Fibroblast of villous mesenchyme (primary cell): ENCODE measurements around the gene NRP2. TPM values are rescaled to one million over a fixed set of nuclear protein-coding genes. Genes with fewer than 3 reads are reported as not detected.

Experiments used
- DNase-seq: peaks from one replicate; pipeline ENCODE4 v3.0.0-alpha.2; 2010; ENCODE audit warnings: low read depth
- H3K4me3 ChIP-seq: 2 replicates; pipeline ENCODE4 v1.5.1; 2011; ENCODE audit warnings: low read depth, mild to moderate bottlenecking, low read length
- CTCF ChIP-seq: IDR thresholded peaks from 2 replicates; pipeline ENCODE4 v1.5.1; 2012; ENCODE audit warnings: low read depth, mild to moderate bottlenecking, low read length; ENCODE audit not compliant: insufficient read depth
- total RNA-seq: library from RNA; depleted of rRNA; stranded (reverse); fragments of >200 nt; gene quantifications from 2 replicates; pipeline ENCODE4 v1.2.3, GENCODE V29; 2012

Gene NRP2
- total RNA-seq, 1 donor = 117 TPM

DNA sequence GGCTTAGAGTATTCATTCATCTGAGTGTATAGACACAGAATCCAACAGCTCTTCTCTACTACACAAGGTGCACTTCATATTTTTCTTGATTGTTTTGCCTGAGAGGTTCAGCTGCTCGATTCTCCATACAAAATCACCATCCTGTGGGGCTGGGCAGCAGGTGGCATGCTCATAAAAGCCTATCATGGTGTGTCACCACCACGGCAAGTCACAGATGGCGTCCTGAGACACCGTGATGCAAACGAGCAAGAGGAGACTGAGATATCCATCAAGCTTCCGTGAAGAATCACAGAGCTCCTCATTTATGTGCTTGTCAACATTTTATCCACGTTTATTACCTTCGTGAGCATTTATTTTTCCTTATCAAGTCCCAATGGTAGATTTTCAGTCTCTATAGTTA lies 22.4 kb upstream of the NRP2 start:
- no peak overlapping the region for H3K4me3 ChIP-seq
- no peak for DNase-seq
- no peak for TF ChIP-seq CTCF

- no peak overlapping the region for H3K4me3 ChIP-seq
- peak; percentile 83 for DNase-seq
- no peak for TF ChIP-seq CTCF
These were observed 21.7 kb upstream of the NRP2 start for GRCh38 chr2:205660521-205661124.

DNA sequence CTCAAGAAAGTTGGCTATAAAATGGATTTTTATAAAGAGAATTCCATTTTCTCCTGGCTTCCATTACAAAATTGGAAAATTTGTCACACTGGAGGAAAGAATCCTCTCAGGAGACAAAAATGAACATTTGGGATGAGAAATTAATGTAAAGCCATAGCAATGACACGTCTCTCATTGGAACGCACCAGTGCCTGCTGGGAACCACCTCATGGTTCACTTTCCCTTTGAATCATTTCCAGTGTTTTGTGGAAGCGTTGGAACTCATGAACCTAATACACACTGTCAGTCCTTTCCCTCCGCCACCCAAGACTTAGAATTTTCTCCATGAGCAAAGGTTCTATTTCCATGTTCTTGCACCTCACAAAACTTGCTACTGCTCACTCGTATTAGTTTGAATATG lies 21.0 kb upstream of the NRP2 start:
- no peak overlapping the region for H3K4me3 ChIP-seq
- no peak for TF ChIP-seq CTCF
- DNase-seq = no peak

DNA sequence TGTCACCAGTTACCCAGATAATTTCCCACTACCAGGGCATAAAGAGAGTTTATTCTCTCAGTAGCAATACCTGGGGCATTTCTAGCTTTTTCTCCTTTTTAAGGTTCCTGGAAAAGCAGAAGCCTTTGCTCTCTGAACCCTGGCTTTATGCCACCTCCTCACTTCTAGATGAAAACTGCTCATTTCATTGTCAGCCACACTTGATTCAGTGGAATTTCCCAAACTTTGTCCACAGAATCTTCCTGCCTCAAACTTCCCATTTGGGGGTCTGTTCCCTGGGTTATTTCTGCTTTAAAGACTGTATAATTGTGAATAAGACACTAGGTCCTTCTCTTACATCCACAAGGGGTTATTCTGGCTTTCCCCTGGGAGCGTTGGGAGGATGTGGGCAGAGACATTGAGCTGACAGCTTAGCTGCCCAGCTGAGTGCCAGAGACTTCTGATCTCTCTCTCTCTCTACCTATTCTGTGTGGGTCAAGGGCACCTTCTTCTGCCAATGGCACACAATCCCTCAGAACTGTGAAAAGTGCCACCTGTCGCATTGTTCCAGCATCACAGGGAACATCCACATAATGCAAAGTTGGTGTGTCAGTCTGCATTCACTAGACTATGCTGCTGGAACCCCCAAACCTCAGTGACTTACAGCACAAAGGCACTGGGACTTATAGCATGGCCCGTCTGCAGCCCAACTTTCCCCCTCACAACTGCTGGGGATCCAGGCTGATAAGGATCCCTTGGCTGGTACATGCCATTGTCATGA lies 19.9 kb upstream of the NRP2 start:
- no peak for TF ChIP-seq CTCF
- no peak for DNase-seq
- no peak overlapping the region for H3K4me3 ChIP-seq

DNA sequence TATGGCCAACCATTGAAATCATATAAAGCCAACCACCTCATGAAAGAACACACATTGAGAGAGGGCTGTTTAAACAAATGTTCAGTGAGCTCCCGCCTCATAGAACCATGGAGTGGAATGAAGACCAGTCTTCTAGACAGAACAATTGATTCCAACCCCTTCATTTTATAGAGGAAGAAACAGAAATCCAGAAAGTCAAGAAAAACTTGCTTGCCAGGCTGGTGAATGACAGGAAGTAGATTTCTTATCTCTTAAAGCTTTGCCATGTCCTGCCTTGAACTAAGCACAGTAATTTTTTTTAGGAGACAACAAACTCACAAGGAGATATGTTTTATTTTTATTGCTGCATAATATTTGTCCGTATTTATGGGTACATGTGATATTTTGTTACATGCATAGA lies 16.5 kb upstream of the NRP2 start:
- no peak for DNase-seq
- no peak for TF ChIP-seq CTCF
- no peak overlapping the region for H3K4me3 ChIP-seq

DNA sequence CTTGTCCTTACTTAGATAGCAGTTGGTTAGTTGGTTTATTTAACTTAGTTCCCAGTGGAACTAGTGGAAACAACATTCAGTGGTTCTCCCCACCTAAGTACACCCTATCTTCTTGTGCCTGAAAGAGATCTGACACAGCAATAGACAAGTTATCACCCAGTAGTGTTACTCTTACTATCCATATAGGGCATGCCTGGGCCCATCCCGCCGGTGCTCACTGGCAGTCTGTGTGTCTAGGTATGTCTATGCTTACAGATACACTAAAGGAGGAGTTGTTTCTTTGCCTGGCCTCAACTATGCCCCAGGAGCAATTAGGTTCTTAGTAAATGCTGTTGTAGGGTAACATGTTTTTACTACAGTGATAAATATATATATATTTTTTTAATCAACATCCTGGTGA lies 12.0 kb upstream of the NRP2 start:
- no peak overlapping the region for H3K4me3 ChIP-seq
- TF ChIP-seq CTCF = no peak
- no peak for DNase-seq
